Effector memory CD8-positive, alpha-beta T cell (primary cell): ENCODE results near the gene KCNN4.

Experiments used
- ATAC-seq: fragments of 150-1000 bp; cut with Tn5 transposase; replicated peaks from 2 replicates; pipeline ENCODE4 v1.10.0; 2021; ENCODE audit warnings: mild to moderate bottlenecking, moderate library complexity
- DNase-seq, 3 experiments: peaks; one replicate each; pipeline ENCODE4 v3.0.0; 2021
- H3K27ac Mint-ChIP-seq, 2 donors: one replicate each; pipeline ENCODE4 v1.8.0; 2022; ENCODE audit warnings: mild to moderate bottlenecking in 2 of 2, mixed read lengths in 2 of 2, moderate library complexity in 2 of 2
- H3K27me3 Mint-ChIP-seq, 2 donors: one replicate each; pipeline ENCODE4 v1.8.0; 2022; ENCODE audit warnings: mixed read lengths in 2 of 2
- H3K36me3 Mint-ChIP-seq: one replicate; pipeline ENCODE4 v1.8.0; 2022; ENCODE audit warnings: mild to moderate bottlenecking, moderate library complexity, mixed read lengths; ENCODE audit not compliant: insufficient read depth
- H3K4me1 Mint-ChIP-seq, 2 donors: one replicate each; pipeline ENCODE4 v1.8.0; 2022; ENCODE audit warnings: low read depth in 2 of 2, mixed read lengths in 2 of 2
- H3K4me3 Mint-ChIP-seq, 2 donors: one replicate each; pipeline ENCODE4 v1.8.0; 2022; ENCODE audit warnings: mild to moderate bottlenecking in 2 of 2, mixed read lengths in 2 of 2, moderate library complexity in 2 of 2
- H3K9me3 Mint-ChIP-seq, 2 donors: one replicate each; pipeline ENCODE4 v1.8.0; 2022; ENCODE audit warnings: mixed read lengths in 2 of 2

The KCNN4 gene

GRCh38 chr19:43789029-43789428 lies 8.3 kb upstream of the KCNN4 start:
- Mint-ChIP-seq H3K9me3 (no peaks in the 10 kb centered on the region), H3K27me3 (peaks cover 15 to 21% of the 10 kb centered on the region in 2 donors), H3K4me3 (no peak overlapping the region), H3K36me3 (peaks cover 3% of the 10 kb centered on the region), H3K27ac (no peak overlapping the region), H3K4me1 (peaks cover 7 to 11% of the 10 kb centered on the region in 2 donors)
- no peak for DNase-seq
- ATAC-seq = no peak

- DNase-seq (no peak), ATAC-seq (no peak)
- Mint-ChIP-seq H3K4me1 (peaks cover 17 to 29% of the 10 kb centered on the region in 2 donors), H3K27ac (no peak overlapping the region), H3K9me3 (no peaks in the 10 kb centered on the region), H3K27me3 (peaks cover 28 to 30% of the 10 kb centered on the region in 2 donors), H3K36me3 (no peaks in the 10 kb centered on the region), H3K4me3 (no peak overlapping the region)
Observed at GRCh38 chr19:43786665-43787064, 5.9 kb upstream of the KCNN4 start.

- ATAC-seq (peak; percentile 57), DNase-seq (peak; percentile 54 to 62 (median 57))
Observed at GRCh38 chr19:43784981-43785808, 4.4 kb upstream of the KCNN4 start.

GRCh38 chr19:43784241-43784980 lies 3.6 kb upstream of the KCNN4 start:
- no peak for ATAC-seq
- peaks cover 3% of the 10 kb centered on the region for H3K36me3 Mint-ChIP-seq
- H3K4me1 Mint-ChIP-seq = peaks cover 31 to 45% of the 10 kb centered on the region in 2 donors
- H3K4me3 Mint-ChIP-seq = peak overlapping the region; percentile 54 to 69
- no peak for DNase-seq
- peaks cover 24 to 38% of the 10 kb centered on the region in 2 donors for H3K27me3 Mint-ChIP-seq
- peak overlapping the region in 1 of 2 donors; percentile 41 for H3K27ac Mint-ChIP-seq
- H3K9me3 Mint-ChIP-seq = no peaks in the 10 kb centered on the region

More at GRCh38 chr19:43784981-43785808, 4.4 kb upstream of the KCNN4 start:
- H3K9me3 Mint-ChIP-seq = no peaks in the 10 kb centered on the region
- no peaks in the 10 kb centered on the region for H3K36me3 Mint-ChIP-seq
- H3K4me1 Mint-ChIP-seq = peaks cover 27 to 40% of the 10 kb centered on the region in 2 donors
- H3K4me3 Mint-ChIP-seq = peak overlapping the region in 1 of 2 donors; percentile 45
- peak overlapping the region in 1 of 2 donors; percentile 73 for H3K27ac Mint-ChIP-seq
- peaks cover 24 to 38% of the 10 kb centered on the region in 2 donors for H3K27me3 Mint-ChIP-seq

GRCh38 chr19:43783636-43784035 lies 2.9 kb upstream of the KCNN4 start:
- peaks cover 35 to 52% of the 10 kb centered on the region in 2 donors for H3K4me1 Mint-ChIP-seq
- ATAC-seq = no peak
- DNase-seq = no peak
- H3K9me3 Mint-ChIP-seq = no peaks in the 10 kb centered on the region
- peaks cover 20 to 38% of the 10 kb centered on the region in 2 donors for H3K27me3 Mint-ChIP-seq
- peak overlapping the region in 1 of 2 donors; percentile 41 for H3K27ac Mint-ChIP-seq
- H3K36me3 Mint-ChIP-seq = peaks cover 3% of the 10 kb centered on the region
- H3K4me3 Mint-ChIP-seq = peak overlapping the region; percentile 54 to 69

- ATAC-seq (peak; percentile 43), DNase-seq (no peak)
- peaks cover 41 to 61% of the 10 kb centered on the region in 2 donors for H3K4me1 Mint-ChIP-seq
- no peaks in the 10 kb centered on the region for H3K9me3 Mint-ChIP-seq
- H3K27ac Mint-ChIP-seq = peak overlapping the region in 1 of 2 donors; percentile 20
- H3K36me3 Mint-ChIP-seq = peaks cover 3% of the 10 kb centered on the region
- peak overlapping the region; percentile 57 to 69 for H3K4me3 Mint-ChIP-seq
- H3K27me3 Mint-ChIP-seq = peaks cover 19 to 38% of the 10 kb centered on the region in 2 donors
Observed at GRCh38 chr19:43782689-43783231, 2.0 kb upstream of the KCNN4 start.

- no peak for DNase-seq
- H3K4me1 Mint-ChIP-seq = peaks cover 41 to 62% of the 10 kb centered on the region in 2 donors
- H3K4me3 Mint-ChIP-seq = peak overlapping the region; percentile 57 to 69
- H3K27ac Mint-ChIP-seq = peak overlapping the region; percentile 20 to 85
- H3K36me3 Mint-ChIP-seq = peaks cover 3% of the 10 kb centered on the region
- no peak for ATAC-seq
- H3K27me3 Mint-ChIP-seq = peaks cover 19 to 38% of the 10 kb centered on the region in 2 donors
- no peaks in the 10 kb centered on the region for H3K9me3 Mint-ChIP-seq
Observed at GRCh38 chr19:43782311-43782660, 1.5 kb upstream of the KCNN4 start.

GRCh38 chr19:43781630-43782310 lies 997 bp upstream of the KCNN4 start:
- Mint-ChIP-seq H3K4me3 (peak overlapping the region; percentile 57 to 69), H3K27ac (peak overlapping the region; percentile 55 to 85), H3K4me1 (peaks cover 43 to 62% of the 10 kb centered on the region in 2 donors), H3K36me3 (peaks cover 3% of the 10 kb centered on the region), H3K27me3 (peaks cover 19 to 38% of the 10 kb centered on the region in 2 donors), H3K9me3 (no peaks in the 10 kb centered on the region)
- DNase-seq (no peak), ATAC-seq (no peak)

GRCh38 chr19:43779820-43780219 lies 953 bp downstream of the KCNN4 start:
- peaks cover 41 to 57% of the 10 kb centered on the region in 2 donors for H3K4me1 Mint-ChIP-seq
- DNase-seq (no peak), ATAC-seq (no peak)
- H3K27ac Mint-ChIP-seq = peak overlapping the region; percentile 70 to 85
- H3K36me3 Mint-ChIP-seq = peaks cover 3% of the 10 kb centered on the region
- peak overlapping the region; percentile 57 to 69 for H3K4me3 Mint-ChIP-seq
- H3K27me3 Mint-ChIP-seq = peaks cover 19 to 38% of the 10 kb centered on the region in 2 donors
- H3K9me3 Mint-ChIP-seq = no peaks in the 10 kb centered on the region

GRCh38 chr19:43779147-43779819 lies 1.5 kb downstream of the KCNN4 start:
- Mint-ChIP-seq H3K27me3 (peaks cover 18 to 35% of the 10 kb centered on the region in 2 donors), H3K36me3 (peaks cover 3% of the 10 kb centered on the region), H3K9me3 (no peaks in the 10 kb centered on the region), H3K4me1 (peaks cover 39 to 54% of the 10 kb centered on the region in 2 donors), H3K27ac (peak overlapping the region; percentile 70 to 89), H3K4me3 (peak overlapping the region; percentile 57 to 69)
- DNase-seq = no peak
- no peak for ATAC-seq

GRCh38 chr19:43778651-43779050 lies 2.1 kb downstream of the KCNN4 start:
- Mint-ChIP-seq H3K27ac (peak overlapping the region; percentile 61 to 89), H3K36me3 (peaks cover 3% of the 10 kb centered on the region)

GRCh38 chr19:43777163-43777695 lies 3.5 kb downstream of the KCNN4 start:
- Mint-ChIP-seq H3K4me1 (peaks cover 31 to 37% of the 10 kb centered on the region in 2 donors), H3K27me3 (peaks cover 3 to 16% of the 10 kb centered on the region in 2 donors), H3K36me3 (peaks cover 3% of the 10 kb centered on the region), H3K9me3 (no peaks in the 10 kb centered on the region), H3K27ac (peak overlapping the region; percentile 61 to 89), H3K4me3 (peak overlapping the region in 1 of 2 donors; percentile 37)
- DNase-seq (no peak), ATAC-seq (peak; percentile 12)

More at GRCh38 chr19:43778651-43779050, 2.1 kb downstream of the KCNN4 start:
- DNase-seq (no peak), ATAC-seq (no peak)
- Mint-ChIP-seq H3K4me3 (peak overlapping the region; percentile 57 to 69), H3K27me3 (peaks cover 12 to 29% of the 10 kb centered on the region in 2 donors), H3K4me1 (peaks cover 38 to 47% of the 10 kb centered on the region in 2 donors), H3K9me3 (no peaks in the 10 kb centered on the region)
